MM.1S (cell line): ENCODE measurements around the gene RSPH1.

Experiments used
- DNase-seq: peaks from one replicate; pipeline ENCODE4 v3.0.0-alpha.2; 2015
- H2AFZ ChIP-seq: fragments of 300-600 bp; sonication (generic); 2 replicates; pipeline ENCODE4 v1.6.0; 2016; ENCODE audit warnings: antibody characterized with exemption, low read length
- H3F3A ChIP-seq: fragments of 300-600 bp; sonication (generic); 2 replicates; pipeline ENCODE4 v1.6.1; 2016; ENCODE audit warnings: mild to moderate bottlenecking, antibody characterized with exemption, low read length, moderate library complexity, mixed read lengths; ENCODE audit not compliant: insufficient read depth
- H3K27ac ChIP-seq: fragments of 300-600 bp; sonication (generic); 2 replicates; pipeline ENCODE4 v1.5.1; 2016; ENCODE audit warnings: mild to moderate bottlenecking, low read length
- H3K27me3 ChIP-seq: fragments of 300-600 bp; sonication (generic); replicated peaks from 2 replicates; pipeline ENCODE4 v1.6.0; 2016; ENCODE audit warnings: low read length; ENCODE audit not compliant: insufficient read depth
- H3K36me3 ChIP-seq: fragments of 300-600 bp; sonication (generic); replicated peaks from 2 replicates; pipeline ENCODE4 v1.6.1; 2016; ENCODE audit warnings: mild to moderate bottlenecking, low read length, mixed read lengths; ENCODE audit not compliant: insufficient read depth
- H3K4me1 ChIP-seq: fragments of 300-600 bp; sonication (generic); 2 replicates; pipeline ENCODE4 v1.6.1; 2016; ENCODE audit warnings: low read length, mixed read lengths
- H3K4me2 ChIP-seq: fragments of 300-600 bp; sonication (generic); 2 replicates; pipeline ENCODE4 v1.6.0; 2016; ENCODE audit warnings: low read depth, low read length
- H3K4me3 ChIP-seq: fragments of 300-600 bp; sonication (generic); 2 replicates; pipeline ENCODE4 v1.5.1; 2016; ENCODE audit warnings: low read length, mixed read lengths
- H3K79me2 ChIP-seq: fragments of 300-600 bp; sonication (generic); 2 replicates; pipeline ENCODE4 v1.6.1; 2016; ENCODE audit warnings: mixed run types, low read length, mixed read lengths
- H3K9ac ChIP-seq: fragments of 300-600 bp; sonication (generic); 2 replicates; pipeline ENCODE4 v1.6.1; 2016; ENCODE audit warnings: low read length, mixed read lengths
- H3K9me2 ChIP-seq: fragments of 300-600 bp; sonication (generic); replicated peaks from 2 replicates; pipeline ENCODE4 v1.6.1; 2016; ENCODE audit warnings: mild to moderate bottlenecking, low read length, mixed read lengths; ENCODE audit not compliant: insufficient read depth
- H3K9me3 ChIP-seq: fragments of 300-600 bp; sonication (generic); replicated peaks from 2 replicates; pipeline ENCODE4 v1.6.1; 2016; ENCODE audit warnings: mild to moderate bottlenecking, low read length, mixed read lengths; ENCODE audit not compliant: insufficient read depth
- H4K20me1 ChIP-seq: fragments of 300-600 bp; sonication (generic); 2 replicates; pipeline ENCODE4 v1.6.1; 2016; ENCODE audit warnings: mild to moderate bottlenecking, low read length, moderate library complexity, mixed read lengths; ENCODE audit not compliant: insufficient read depth
- CTCF ChIP-seq: fragments of 300-600 bp; sonication (generic); IDR thresholded peaks from 2 replicates; pipeline ENCODE4 v1.5.1; 2016; ENCODE audit warnings: antibody characterized with exemption, low read length, mixed read lengths
- EZH2 ChIP-seq: fragments of 300-600 bp; sonication (generic); optimal IDR thresholded peaks from 2 replicates; pipeline ENCODE3; 2017; ENCODE audit warnings: low read depth, mild to moderate bottlenecking, antibody characterized with exemption, low read length, mixed read lengths
- EZH2phosphoT487 ChIP-seq: fragments of 300-600 bp; sonication (generic); IDR thresholded peaks from 2 replicates; pipeline ENCODE4 v1.6.1; 2018; ENCODE audit warnings: antibody characterized with exemption, low read length

Gene RSPH1

GRCh38 chr21:42452401-42453223, 43.4 kb downstream of the RSPH1 start:
- DNase-seq = no peak
- H3K27ac ChIP-seq = no peak overlapping the region
- no peaks in the 10 kb centered on the region for H3K36me3 ChIP-seq
- H3K27me3 ChIP-seq = peaks cover 64% of the 10 kb centered on the region
- H3K79me2 ChIP-seq = no peaks in the 10 kb centered on the region
- TF ChIP-seq CTCF (no peak), EZH2 (no peak), EZH2phosphoT487 (no peak)
- H3K9ac ChIP-seq = no peak overlapping the region
- no peaks in the 10 kb centered on the region for H4K20me1 ChIP-seq
- H2AFZ ChIP-seq = no peak overlapping the region
- H3F3A ChIP-seq = no peaks in the 10 kb centered on the region
- no peak overlapping the region for H3K4me2 ChIP-seq
- no peaks in the 10 kb centered on the region for H3K4me1 ChIP-seq
- no peaks in the 10 kb centered on the region for H3K9me3 ChIP-seq
- no peaks in the 10 kb centered on the region for H3K9me2 ChIP-seq
- no peak overlapping the region for H3K4me3 ChIP-seq

- H3K4me1 ChIP-seq = no peaks in the 10 kb centered on the region
- no peaks in the 10 kb centered on the region for H3K36me3 ChIP-seq
- H3K9me2 ChIP-seq = no peaks in the 10 kb centered on the region
- no peak overlapping the region for H3K4me3 ChIP-seq
- no peaks in the 10 kb centered on the region for H3K9me3 ChIP-seq
- H3K4me2 ChIP-seq = no peak overlapping the region
- H3K9ac ChIP-seq = no peak overlapping the region
- no peak overlapping the region for H3K27ac ChIP-seq
- TF ChIP-seq CTCF (no peak), EZH2 (no peak), EZH2phosphoT487 (no peak)
- H4K20me1 ChIP-seq = no peaks in the 10 kb centered on the region
- no peaks in the 10 kb centered on the region for H3K79me2 ChIP-seq
- peaks cover 71% of the 10 kb centered on the region for H3K27me3 ChIP-seq
- DNase-seq = no peak
- H3F3A ChIP-seq = no peaks in the 10 kb centered on the region
- H2AFZ ChIP-seq = no peak overlapping the region
Observed at GRCh38 chr21:42451941-42452340, 44.1 kb downstream of the RSPH1 start.

GRCh38 chr21:42448686-42449085, 47.3 kb downstream of the RSPH1 start:
- Histone ChIP-seq H2AFZ (no peak overlapping the region), H3K79me2 (no peaks in the 10 kb centered on the region), H3K9me3 (no peaks in the 10 kb centered on the region), H3K27me3 (peaks cover 76% of the 10 kb centered on the region), H3F3A (no peaks in the 10 kb centered on the region), H3K9ac (no peak overlapping the region), H3K4me2 (no peak overlapping the region), H3K4me3 (no peak overlapping the region), H4K20me1 (no peaks in the 10 kb centered on the region), H3K9me2 (no peaks in the 10 kb centered on the region), H3K4me1 (no peaks in the 10 kb centered on the region), H3K27ac (no peak overlapping the region), H3K36me3 (no peaks in the 10 kb centered on the region)
- no peak for DNase-seq
- no peak for TF ChIP-seq EZH2
- TF ChIP-seq CTCF = no peak
- TF ChIP-seq EZH2phosphoT487 = no peak
